Epidermal melanocyte (primary cell): ENCODE results near the gene SFSWAP.
A peak's percentile ranks its signal among the peaks of the same experiment; 100 is the strongest.
"Not testable (repeated sequence)": the region's sequence is repeated elsewhere in the genome, so short reads cannot be mapped to it uniquely, and the experiment has no call there.

ENCODE experiments used
- DNase-seq: peaks from one replicate; pipeline ENCODE4 v3.0.0; 2011; ENCODE audit warnings: low spot score; ENCODE audit not compliant: insufficient read length

Gene SFSWAP

GRCh38 chr12:131679186-131679585 is 31.7 kb upstream of the SFSWAP start:
- DNase-seq, result not testable (repeated sequence)

GRCh38 chr12:131679816-131680215 is 31.1 kb upstream of the SFSWAP start:
- DNase-seq, result not testable (repeated sequence)

- DNase-seq, result not testable (repeated sequence)
Observed at GRCh38 chr12:131680392-131681256, 30.3 kb upstream of the SFSWAP start.

- DNase-seq, result no peak
Observed at GRCh38 chr12:131681257-131681620, 29.7 kb upstream of the SFSWAP start.

GRCh38 chr12:131681746-131682509 is 29.0 kb upstream of the SFSWAP start:
- not testable (repeated sequence) for DNase-seq

- no peak for DNase-seq
Observed at GRCh38 chr12:131682510-131682895, 28.4 kb upstream of the SFSWAP start.

- DNase-seq, result no peak
Observed at GRCh38 chr12:131683266-131684014, 27.4 kb upstream of the SFSWAP start.

GRCh38 chr12:131684015-131684725 is 26.7 kb upstream of the SFSWAP start:
- no peak for DNase-seq

GRCh38 chr12:131687346-131688125 is 23.4 kb upstream of the SFSWAP start:
- no peak for DNase-seq

- DNase-seq, result no peak
Observed at GRCh38 chr12:131688131-131688844, 22.6 kb upstream of the SFSWAP start.

GRCh38 chr12:131688845-131689154 is 22.1 kb upstream of the SFSWAP start:
- DNase-seq, result no peak

- DNase-seq, result no peak
Observed at GRCh38 chr12:131690320-131690719, 20.6 kb upstream of the SFSWAP start.

GRCh38 chr12:131692431-131692830 is 18.5 kb upstream of the SFSWAP start:
- no peak for DNase-seq

GRCh38 chr12:131693149-131693548 is 17.7 kb upstream of the SFSWAP start:
- DNase-seq, result no peak

GRCh38 chr12:131694116-131694838 is 16.6 kb upstream of the SFSWAP start:
- peak; percentile 25 for DNase-seq

GRCh38 chr12:131695968-131696367 is 14.9 kb upstream of the SFSWAP start:
- no peak for DNase-seq

GRCh38 chr12:131698286-131698685 is 12.6 kb upstream of the SFSWAP start:
- DNase-seq, result no peak

GRCh38 chr12:131699434-131699833 is 11.5 kb upstream of the SFSWAP start:
- DNase-seq, result no peak

GRCh38 chr12:131700271-131700670 is 10.6 kb upstream of the SFSWAP start:
- DNase-seq, result no peak
